Breast epithelium (tissue), 3 donors: Measurements from ENCODE around the gene SYN1.

Source experiments
- CTCF ChIP-seq, 3 donors: fragments of 450-650 bp; IDR thresholded peaks; one replicate each; pipeline ENCODE4 v1.5.1; 2016 to 2017; ENCODE audit warnings: antibody characterized with exemption in 3 of 3, mild to moderate bottlenecking in 3 of 3, moderate library complexity in 3 of 3
- POLR2AphosphoS5 ChIP-seq, 3 donors: sonication (generic); formaldehyde crosslinking; IDR thresholded peaks; one replicate each; pipeline ENCODE4 v1.6.1; 2017; ENCODE audit warnings: antibody characterized with exemption in 3 of 3

GRCh38 chrX:47597222-47597621 is 22.4 kb downstream of the SYN1 start:
- TF ChIP-seq CTCF (IDR thresholded peaks at IDR 0.05) = no peak
- no peak for TF ChIP-seq POLR2AphosphoS5 (IDR thresholded peaks at IDR 0.05)
